ENCODE measurements around the gene OSBP2. TPM values are rescaled to one million over a fixed set of nuclear protein-coding genes. Genes with fewer than 3 reads are reported as not detected.

Gene OSBP2, protein sequence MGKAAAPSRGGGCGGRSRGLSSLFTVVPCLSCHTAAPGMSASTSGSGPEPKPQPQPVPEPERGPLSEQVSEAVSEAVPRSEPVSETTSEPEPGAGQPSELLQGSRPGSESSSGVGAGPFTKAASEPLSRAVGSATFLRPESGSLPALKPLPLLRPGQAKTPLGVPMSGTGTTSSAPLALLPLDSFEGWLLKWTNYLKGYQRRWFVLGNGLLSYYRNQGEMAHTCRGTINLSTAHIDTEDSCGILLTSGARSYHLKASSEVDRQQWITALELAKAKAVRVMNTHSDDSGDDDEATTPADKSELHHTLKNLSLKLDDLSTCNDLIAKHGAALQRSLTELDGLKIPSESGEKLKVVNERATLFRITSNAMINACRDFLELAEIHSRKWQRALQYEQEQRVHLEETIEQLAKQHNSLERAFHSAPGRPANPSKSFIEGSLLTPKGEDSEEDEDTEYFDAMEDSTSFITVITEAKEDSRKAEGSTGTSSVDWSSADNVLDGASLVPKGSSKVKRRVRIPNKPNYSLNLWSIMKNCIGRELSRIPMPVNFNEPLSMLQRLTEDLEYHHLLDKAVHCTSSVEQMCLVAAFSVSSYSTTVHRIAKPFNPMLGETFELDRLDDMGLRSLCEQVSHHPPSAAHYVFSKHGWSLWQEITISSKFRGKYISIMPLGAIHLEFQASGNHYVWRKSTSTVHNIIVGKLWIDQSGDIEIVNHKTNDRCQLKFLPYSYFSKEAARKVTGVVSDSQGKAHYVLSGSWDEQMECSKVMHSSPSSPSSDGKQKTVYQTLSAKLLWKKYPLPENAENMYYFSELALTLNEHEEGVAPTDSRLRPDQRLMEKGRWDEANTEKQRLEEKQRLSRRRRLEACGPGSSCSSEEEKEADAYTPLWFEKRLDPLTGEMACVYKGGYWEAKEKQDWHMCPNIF
- 0.83 and 1.00 TPM in 2 replicates for total RNA-seq

DNA sequence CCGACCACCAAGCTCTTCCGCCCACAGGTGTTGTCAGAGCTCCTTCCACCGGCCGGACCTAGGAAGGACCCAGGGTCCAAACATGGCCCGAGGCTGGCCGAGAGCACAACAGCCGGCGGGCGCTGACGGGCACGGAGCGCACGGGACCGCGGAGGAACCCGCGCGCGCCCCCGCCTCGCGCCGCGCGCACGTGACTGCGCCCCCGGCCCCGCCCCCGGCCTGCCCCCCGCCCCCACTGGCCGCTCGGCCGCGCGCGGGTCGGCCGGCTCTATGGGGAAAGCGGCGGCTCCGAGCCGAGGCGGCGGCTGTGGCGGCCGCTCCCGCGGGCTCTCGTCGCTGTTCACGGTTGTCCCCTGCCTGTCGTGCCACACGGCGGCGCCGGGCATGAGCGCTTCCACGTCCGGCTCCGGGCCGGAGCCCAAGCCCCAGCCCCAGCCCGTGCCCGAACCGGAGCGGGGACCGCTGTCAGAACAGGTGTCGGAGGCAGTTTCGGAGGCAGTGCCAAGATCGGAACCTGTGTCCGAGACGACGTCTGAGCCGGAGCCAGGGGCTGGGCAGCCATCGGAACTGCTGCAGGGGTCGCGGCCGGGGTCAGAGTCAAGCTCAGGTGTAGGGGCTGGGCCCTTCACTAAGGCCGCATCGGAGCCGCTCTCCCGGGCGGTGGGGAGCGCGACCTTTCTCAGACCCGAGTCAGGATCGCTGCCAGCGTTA is at the start of gene OSBP2:
Gene OSBP2, plus strand, starts transcription at position 235 of the 711 bp plus-strand sequence. Its CDS starts 36 bp downstream, at position 271.

DNA sequence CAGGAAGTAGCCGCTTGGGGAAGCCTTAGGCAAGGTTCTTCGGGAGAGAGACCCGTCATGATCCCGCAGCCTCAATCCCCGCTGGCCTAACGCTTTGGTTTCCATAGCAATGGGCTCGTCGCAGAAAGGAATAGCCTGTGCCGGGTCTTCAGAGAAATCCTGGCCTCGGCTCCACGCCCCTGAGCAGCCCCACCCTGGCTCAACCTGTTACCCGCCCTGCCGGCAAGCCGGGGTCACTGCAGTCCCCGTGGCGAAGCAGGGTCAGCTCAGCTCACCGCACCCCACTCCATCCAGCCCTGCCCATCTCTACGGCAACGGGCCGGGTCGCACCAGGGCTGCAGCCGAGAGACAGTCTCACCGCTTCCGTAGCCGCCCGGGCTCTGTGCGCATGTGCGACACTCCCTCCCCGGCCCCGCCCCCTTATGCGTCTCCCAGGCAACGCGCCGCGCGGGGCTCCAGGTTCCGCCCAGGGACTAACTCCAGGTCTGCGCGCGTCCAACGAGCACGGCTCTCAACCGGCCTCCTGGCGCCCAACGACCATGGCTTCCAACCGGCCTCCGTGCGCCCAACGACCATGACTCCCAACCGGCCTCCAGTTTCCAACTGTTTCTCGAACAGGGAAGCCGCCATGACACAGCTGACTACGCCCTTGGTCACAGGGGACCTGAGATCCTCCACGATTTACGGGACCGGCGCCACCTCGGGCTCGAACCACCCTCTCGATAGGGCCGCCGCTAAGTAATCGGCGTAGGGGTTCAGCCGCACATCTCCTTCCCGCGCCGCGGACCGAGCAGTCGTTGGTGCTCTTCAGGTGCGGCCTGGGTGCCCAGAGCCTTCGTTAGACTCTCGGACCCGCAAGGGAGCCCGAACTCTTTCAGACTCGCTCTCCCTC is 26.9 kb upstream of the OSBP2 start, which contains the start of gene DUSP18:
Gene DUSP18, minus strand, starts transcription at position 382 of the 892 bp plus-strand sequence. CDS start 3,872 bp downstream, outside the sequence.

Other genes starting within 250 kb of the OSBP2 start
- under 0.01 TPM in 1 of 2 replicates, not detected in the other for gene SEC14L3, start 222.9 kb upstream of the OSBP2 start, total RNA-seq
- 0.14 and 0.18 TPM in 2 replicates for gene SEC14L4, start 189.2 kb upstream of the OSBP2 start, total RNA-seq
- gene SEC14L6, start 148.1 kb upstream of the OSBP2 start, total RNA-seq: 0.14 and 0.18 TPM in 2 replicates
- gene GAL3ST1, start 120.2 kb upstream of the OSBP2 start, total RNA-seq: 0.18 and 0.43 TPM in 2 replicates
- gene PES1, start 103.0 kb upstream of the OSBP2 start, total RNA-seq: 96.0 and 108 TPM in 2 replicates
- gene TCN2, start 87.7 kb upstream of the OSBP2 start, total RNA-seq: 2.0 and 2.4 TPM in 2 replicates
- gene SLC35E4, start 59.1 kb upstream of the OSBP2 start, total RNA-seq: 6.3 and 8.5 TPM in 2 replicates
- 3.8 and 5.6 TPM in 2 replicates for gene DUSP18, start 27.0 kb upstream of the OSBP2 start, total RNA-seq

Data from smooth muscle cell of bladder (primary cell).